Measurements from ENCODE around the gene SSTR5. TPM values are rescaled to one million over a fixed set of nuclear protein-coding genes. Genes with fewer than 3 reads are reported as not detected.

Gene SSTR5
- total and polyA plus RNA-seq, 2 of the 4 experiments (the other 2 are of a cell fraction) = not detected

DNA sequence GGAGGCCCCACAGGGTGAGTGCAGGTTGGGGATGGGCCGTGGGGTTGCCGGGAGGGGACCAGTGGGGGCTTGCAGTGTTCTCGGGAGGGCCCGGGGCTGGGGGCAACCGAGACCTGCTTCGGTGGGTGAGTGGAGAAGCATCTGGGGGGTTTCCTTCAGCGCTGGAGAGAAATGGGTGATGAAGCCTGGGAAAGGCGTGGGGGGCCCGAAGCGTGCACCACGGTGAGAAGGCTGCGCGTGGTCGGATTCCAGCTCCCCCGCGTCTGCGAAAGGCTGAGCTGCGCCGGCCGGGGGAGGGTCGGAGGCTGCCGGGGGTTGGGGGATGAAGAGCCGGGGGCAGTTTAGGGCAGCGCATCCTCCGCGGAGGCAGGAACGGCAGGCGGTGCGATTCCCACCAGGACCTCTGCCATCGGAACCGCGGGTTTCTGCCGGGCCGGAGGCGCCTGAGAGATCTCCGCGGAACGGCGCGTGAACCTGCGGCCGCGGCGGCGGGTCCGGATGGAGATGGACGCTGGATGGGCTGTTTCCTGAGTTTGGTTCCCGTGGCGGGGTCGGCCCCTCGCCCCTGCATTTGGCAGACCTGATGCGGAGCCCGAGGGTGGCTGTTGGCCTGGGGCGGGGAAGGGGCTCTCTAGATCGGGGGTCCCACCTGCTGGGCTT, 6.9 kb upstream of the SSTR5 start:
- no peak overlapping the region for H3K18ac ChIP-seq (ENCODE audit: low read depth, low read length)
- dilution Hi-C loops (cut with HindIII; ENCODE audit: low sequenced_read_pairs, unreplicated experiment) = no loop called here
- H4K20me1 ChIP-seq (ENCODE audit: insufficient read depth, low read length) = no peaks in the 10 kb centered on the region
- H3K27ac ChIP-seq (ENCODE audit: insufficient read depth, low read length) = no peak overlapping the region
- ChIA-PET POLR2A (ENCODE audit: unreplicated experiment) (no interaction called here), CTCF (no interaction called here)
- H4K8ac ChIP-seq (ENCODE audit: low read depth in 2 of 2, low read length in 2 of 2) = no peak overlapping the region
- WGBS, 2 experiments (ENCODE audit: extremely low coverage in 2 of 2, insufficient read length in 1 of 2) = 19% methylated on average over 34 of the region's 55 CpGs; no CpG with 5 or more reads in 1 of the 2 experiments
- no peak overlapping the region for H2BK20ac ChIP-seq (ENCODE audit: low read depth, low read length)
- H3K4me3 ChIP-seq (ENCODE audit: insufficient read depth, low read depth, low read length) = no peak overlapping the region
- H2AK5ac ChIP-seq (ENCODE audit: low read depth, low read length) = no peak overlapping the region
- H4K91ac ChIP-seq (ENCODE audit: insufficient read depth, low read depth, low read length) = no peak overlapping the region
- no peak overlapping the region for H3K4me2 ChIP-seq (ENCODE audit: low read depth, low read length)
- peaks cover 44% of the 10 kb centered on the region for H3K27me3 ChIP-seq (ENCODE audit: control insufficient read depth, insufficient read depth, low read length)
- H2BK5ac ChIP-seq (ENCODE audit: low read depth, low read length, poor library complexity, severe bottlenecking) = no peak overlapping the region
- H2BK120ac ChIP-seq (ENCODE audit: low read depth, low read length) = no peak overlapping the region
- no peaks in the 10 kb centered on the region for H3K4me1 ChIP-seq (ENCODE audit: control insufficient read depth, insufficient read depth, low read length)
- intact Hi-C loops (cut with micrococcal nuclease) = no loop called here
- no peak overlapping the region for H3K56ac ChIP-seq (ENCODE audit: extremely low read depth, insufficient read depth, low read length)
- no peak overlapping the region for H3K14ac ChIP-seq (replicated peaks; ENCODE audit: low read depth, low read length)
- BruUV-seq (replicated peaks) = no TSS peak
- no peak overlapping the region for H3K9ac ChIP-seq (ENCODE audit: low read depth, low read length)
- H2AK9ac ChIP-seq (replicated peaks; ENCODE audit: low read depth, low read length, poor library complexity) = no peak overlapping the region
- no peak overlapping the region for H2BK15ac ChIP-seq (ENCODE audit: low read depth, low read length)
- no peaks in the 10 kb centered on the region for H3K36me3 ChIP-seq (ENCODE audit: control insufficient read depth, insufficient read depth, low read length)
- no peak for TF ChIP-seq MAFK (IDR thresholded peaks at IDR 0.05; ENCODE audit: low read depth, low read length)
- no peak for TF ChIP-seq CHD1 (IDR thresholded peaks at IDR 0.05; ENCODE audit: low read depth, low read length)
- TF ChIP-seq SMC3 (IDR thresholded peaks at IDR 0.05; ENCODE audit: low read depth, low read length) = no peak
- no peak for TF ChIP-seq RAD21 (IDR thresholded peaks at IDR 0.05; ENCODE audit: low read length)
- no peak for TF ChIP-seq BHLHE40 (IDR thresholded peaks at IDR 0.05; ENCODE audit: low read depth, low read length)
- TF ChIP-seq, protein P1, sequence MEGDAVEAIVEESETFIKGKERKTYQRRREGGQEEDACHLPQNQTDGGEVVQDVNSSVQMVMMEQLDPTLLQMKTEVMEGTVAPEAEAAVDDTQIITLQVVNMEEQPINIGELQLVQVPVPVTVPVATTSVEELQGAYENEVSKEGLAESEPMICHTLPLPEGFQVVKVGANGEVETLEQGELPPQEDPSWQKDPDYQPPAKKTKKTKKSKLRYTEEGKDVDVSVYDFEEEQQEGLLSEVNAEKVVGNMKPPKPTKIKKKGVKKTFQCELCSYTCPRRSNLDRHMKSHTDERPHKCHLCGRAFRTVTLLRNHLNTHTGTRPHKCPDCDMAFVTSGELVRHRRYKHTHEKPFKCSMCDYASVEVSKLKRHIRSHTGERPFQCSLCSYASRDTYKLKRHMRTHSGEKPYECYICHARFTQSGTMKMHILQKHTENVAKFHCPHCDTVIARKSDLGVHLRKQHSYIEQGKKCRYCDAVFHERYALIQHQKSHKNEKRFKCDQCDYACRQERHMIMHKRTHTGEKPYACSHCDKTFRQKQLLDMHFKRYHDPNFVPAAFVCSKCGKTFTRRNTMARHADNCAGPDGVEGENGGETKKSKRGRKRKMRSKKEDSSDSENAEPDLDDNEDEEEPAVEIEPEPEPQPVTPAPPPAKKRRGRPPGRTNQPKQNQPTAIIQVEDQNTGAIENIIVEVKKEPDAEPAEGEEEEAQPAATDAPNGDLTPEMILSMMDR (conservative IDR thresholded peaks at IDR 0.05; ENCODE audit: low read depth, low read length) = no peak
- no peak for TF ChIP-seq MXI1 (IDR thresholded peaks at IDR 0.05; ENCODE audit: borderline replicate concordance, low read depth, low read length)
- no peak for TF ChIP-seq FOS (IDR thresholded peaks at IDR 0.05; ENCODE audit: low read depth, low read length)
- no peak for TF ChIP-seq CEBPB (IDR thresholded peaks at IDR 0.05; ENCODE audit: low read depth, low read length)
- no peak for TF ChIP-seq MAZ (IDR thresholded peaks at IDR 0.05; ENCODE audit: borderline replicate concordance, low read depth, low read length)
- TF ChIP-seq RFX5 (IDR thresholded peaks at IDR 0.05; ENCODE audit: low read depth, low read length) = no peak
- no peak for TF ChIP-seq POLR2A (IDR thresholded peaks at IDR 0.05; ENCODE audit: low read depth, low read length)
- no peak for TF ChIP-seq ELK1 (IDR thresholded peaks at IDR 0.05; ENCODE audit: borderline replicate concordance, low read depth, low read length)
- TF ChIP-seq RCOR1 (IDR thresholded peaks at IDR 0.05; ENCODE audit: insufficient replicate concordance, low read length) = no peak
- TF ChIP-seq NFE2L2 (IDR thresholded peaks at IDR 0.05; ENCODE audit: low read depth, low read length) = no peak
- TF ChIP-seq, protein P2, sequence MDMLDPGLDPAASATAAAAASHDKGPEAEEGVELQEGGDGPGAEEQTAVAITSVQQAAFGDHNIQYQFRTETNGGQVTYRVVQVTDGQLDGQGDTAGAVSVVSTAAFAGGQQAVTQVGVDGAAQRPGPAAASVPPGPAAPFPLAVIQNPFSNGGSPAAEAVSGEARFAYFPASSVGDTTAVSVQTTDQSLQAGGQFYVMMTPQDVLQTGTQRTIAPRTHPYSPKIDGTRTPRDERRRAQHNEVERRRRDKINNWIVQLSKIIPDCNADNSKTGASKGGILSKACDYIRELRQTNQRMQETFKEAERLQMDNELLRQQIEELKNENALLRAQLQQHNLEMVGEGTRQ (IDR thresholded peaks at IDR 0.05; ENCODE audit: low read depth, low read length) = no peak
- H3K23ac ChIP-seq (ENCODE audit: low read depth, low read length) = no peak overlapping the region
- no peak overlapping the region for H4K5ac ChIP-seq (ENCODE audit: low read depth, low read length)
- H2AFZ ChIP-seq (replicated peaks; ENCODE audit: low read length, poor library complexity) = no peak overlapping the region
- ATAC-seq (ENCODE audit: low read depth) = no peak
- in situ Hi-C loops (cut with MboI; ENCODE audit: low sequenced_read_pairs) = loop anchor here (25.0 kb wide), 1 partner anchor 353 kb away; the partner anchor contains the start of genes ANTKMT, FBXL16 and METRN
- no peaks in the 10 kb centered on the region for H3K9me1 ChIP-seq (ENCODE audit: insufficient read depth, low read length)
- no peak for DNase-seq
- H3K79me1 ChIP-seq (ENCODE audit: low read depth in 1 of 2, low read length in 2 of 2) = no peaks in the 10 kb centered on the region
- no peak overlapping the region for H3K4ac ChIP-seq (ENCODE audit: low read depth, low read length)
- no peaks in the 10 kb centered on the region for H3K9me3 ChIP-seq (ENCODE audit: control insufficient read depth, insufficient read depth, low read length)

Measured in IMR-90 (cell line).